Hematopoietic multipotent progenitor cell treated with erythropoietin and hydrocortisone succinate and interleukin-3 and kit ligand, for 15 days (in vitro differentiated cells): Measurements from ENCODE around the gene GPR132.
"Not testable (repeated sequence)": the region's sequence is repeated elsewhere in the genome, so short reads cannot be mapped to it uniquely, and the experiment has no call there.

Source experiments
- DNase-seq: peaks from one replicate; pipeline ENCODE4 v3.0.0-alpha.2; 2015; ENCODE audit warnings: low spot score

The GPR132 gene

GRCh38 chr14:105065280-105066228, at the start of gene GPR132:
Gene GPR132, minus strand, starts transcription at chr14:105065430. Its CDS starts 10,010 bp downstream, at chr14:105055420.
- no peak for DNase-seq

GRCh38 chr14:105109243-105109642, 44.0 kb upstream of the GPR132 start:
- not testable (repeated sequence) for DNase-seq

- no peak for DNase-seq
Observed at GRCh38 chr14:105108516-105108864, 43.3 kb upstream of the GPR132 start.

GRCh38 chr14:105107781-105108515, 42.7 kb upstream of the GPR132 start:
- no peak for DNase-seq

GRCh38 chr14:105107351-105107750, 42.1 kb upstream of the GPR132 start:
- no peak for DNase-seq

GRCh38 chr14:105105158-105105557, 39.9 kb upstream of the GPR132 start:
- no peak for DNase-seq

- DNase-seq = no peak
Observed at GRCh38 chr14:105102893-105103292, 37.7 kb upstream of the GPR132 start.

- no peak for DNase-seq
Observed at GRCh38 chr14:105102361-105102870, 37.2 kb upstream of the GPR132 start.

GRCh38 chr14:105100910-105101309, 35.7 kb upstream of the GPR132 start:
- DNase-seq = no peak

GRCh38 chr14:105099778-105100177, 34.5 kb upstream of the GPR132 start:
- DNase-seq = no peak

- DNase-seq = no peak
Observed at GRCh38 chr14:105098316-105098715, 33.1 kb upstream of the GPR132 start.

- DNase-seq = no peak
Observed at GRCh38 chr14:105097794-105098127, 32.5 kb upstream of the GPR132 start.

GRCh38 chr14:105096206-105096875, 31.1 kb upstream of the GPR132 start:
- DNase-seq = no peak

GRCh38 chr14:105095236-105095805, 30.1 kb upstream of the GPR132 start:
- no peak for DNase-seq

- no peak for DNase-seq
Observed at GRCh38 chr14:105094193-105094907, 29.1 kb upstream of the GPR132 start.

GRCh38 chr14:105093431-105094192, 28.4 kb upstream of the GPR132 start:
- DNase-seq = no peak

GRCh38 chr14:105093038-105093430, 27.8 kb upstream of the GPR132 start:
- no peak for DNase-seq

- DNase-seq = no peak
Observed at GRCh38 chr14:105092171-105093037, 27.2 kb upstream of the GPR132 start.

- DNase-seq = no peak
Observed at GRCh38 chr14:105091517-105092170, 26.4 kb upstream of the GPR132 start.
